ENCODE results near the gene SOSTDC1. TPM values are rescaled to one million over a fixed set of nuclear protein-coding genes. Genes with fewer than 3 reads are reported as not detected.

Gene SOSTDC1
- not detected in 2 replicates for total RNA-seq

GRCh38 chr7:16465469-16466361, at the start of gene SOSTDC1:
TSS of gene SOSTDC1 (minus strand) at chr7:16465738. CDS start at chr7:16465668, 70 bp downstream.

GRCh38 chr7:16421333-16422102, 44.0 kb downstream of the SOSTDC1 start, which contains the start of gene CRPPA:
TSS of gene CRPPA (minus strand) at chr7:16421538. CDS start at chr7:16421322, 216 bp downstream.

Small RNA genes lying within 50 kb of the gene (small RNA-seq; reads per million reads assigned to genes)
- not detected for gene AC005014.3

Other genes with a start within 250 kb of the SOSTDC1 start
- gene CRPPA, start 44.2 kb downstream of the SOSTDC1 start, total RNA-seq, result 2.7 and 5.0 TPM in 2 replicates
- not detected in 2 replicates for gene LRRC72, start 61.1 kb upstream of the SOSTDC1 start, total RNA-seq
- 23.0 and 23.2 TPM in 2 replicates for gene ANKMY2, start 180.0 kb upstream of the SOSTDC1 start, total RNA-seq
- 39.3 and 50.7 TPM in 2 replicates for gene BZW2, start 180.4 kb upstream of the SOSTDC1 start, total RNA-seq

All from articular chondrocyte of knee joint (primary cell).